Measurements from ENCODE around the gene FAM20A.
A peak's percentile ranks its signal among the peaks of the same experiment; 100 is the strongest.

Gene FAM20A

DNA sequence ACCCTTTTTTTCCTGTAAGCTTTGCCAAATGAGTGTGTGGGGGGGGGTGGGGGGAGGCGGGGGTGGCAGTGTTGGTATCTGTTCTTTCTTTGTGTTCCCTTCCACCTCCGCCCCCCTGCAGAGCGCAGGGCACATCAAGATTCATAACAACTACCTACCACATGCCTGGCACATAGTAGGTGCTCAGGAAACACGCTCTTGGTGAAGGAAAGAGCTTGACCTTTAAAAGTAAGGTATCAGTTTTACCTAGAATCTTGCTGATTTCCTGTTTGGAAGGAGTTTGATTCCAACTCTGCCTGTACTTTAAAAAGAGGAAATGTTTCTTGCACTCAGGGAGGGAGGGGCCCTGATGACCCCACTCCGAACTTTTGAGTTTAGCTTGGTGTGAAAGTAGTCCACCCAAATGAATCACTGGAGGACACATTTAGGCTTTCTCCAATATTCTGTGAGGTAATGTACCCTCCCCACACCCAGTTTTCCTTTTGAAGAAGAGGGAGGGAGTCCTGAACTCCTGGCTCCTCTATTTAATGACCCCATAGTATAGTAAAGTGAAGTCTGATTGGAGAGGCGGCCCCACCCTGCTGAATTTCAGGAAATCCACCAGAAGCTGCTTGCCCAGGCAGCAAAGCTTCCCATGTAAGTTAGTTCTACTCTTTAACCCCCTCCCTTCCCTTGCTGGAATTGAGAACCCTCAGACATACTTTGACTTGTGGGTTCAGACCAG, 560 bp upstream of the FAM20A start:
- no peak for DNase-seq
- H3K36me3 ChIP-seq: no peaks in the 10 kb centered on the region
- intact Hi-C loops (cut with DNase I; ENCODE audit: low total_unique reads): no loop called here
- peaks cover 0 to 24% (median 15%) of the 10 kb centered on the region in 4 donors for H3K4me1 ChIP-seq
- peak overlapping the region in 1 of 2 donors; percentile 12 for H3K27ac ChIP-seq
- H3K4me3 ChIP-seq: peak overlapping the region; percentile 39 to 54
- H3K9me3 ChIP-seq: no peaks in the 10 kb centered on the region
- TF ChIP-seq, protein P1, sequence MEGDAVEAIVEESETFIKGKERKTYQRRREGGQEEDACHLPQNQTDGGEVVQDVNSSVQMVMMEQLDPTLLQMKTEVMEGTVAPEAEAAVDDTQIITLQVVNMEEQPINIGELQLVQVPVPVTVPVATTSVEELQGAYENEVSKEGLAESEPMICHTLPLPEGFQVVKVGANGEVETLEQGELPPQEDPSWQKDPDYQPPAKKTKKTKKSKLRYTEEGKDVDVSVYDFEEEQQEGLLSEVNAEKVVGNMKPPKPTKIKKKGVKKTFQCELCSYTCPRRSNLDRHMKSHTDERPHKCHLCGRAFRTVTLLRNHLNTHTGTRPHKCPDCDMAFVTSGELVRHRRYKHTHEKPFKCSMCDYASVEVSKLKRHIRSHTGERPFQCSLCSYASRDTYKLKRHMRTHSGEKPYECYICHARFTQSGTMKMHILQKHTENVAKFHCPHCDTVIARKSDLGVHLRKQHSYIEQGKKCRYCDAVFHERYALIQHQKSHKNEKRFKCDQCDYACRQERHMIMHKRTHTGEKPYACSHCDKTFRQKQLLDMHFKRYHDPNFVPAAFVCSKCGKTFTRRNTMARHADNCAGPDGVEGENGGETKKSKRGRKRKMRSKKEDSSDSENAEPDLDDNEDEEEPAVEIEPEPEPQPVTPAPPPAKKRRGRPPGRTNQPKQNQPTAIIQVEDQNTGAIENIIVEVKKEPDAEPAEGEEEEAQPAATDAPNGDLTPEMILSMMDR (IDR thresholded peaks at IDR 0.05): no peak
- peaks cover 0 to 37% of the 10 kb centered on the region in 2 donors for H3K27me3 ChIP-seq

DNA sequence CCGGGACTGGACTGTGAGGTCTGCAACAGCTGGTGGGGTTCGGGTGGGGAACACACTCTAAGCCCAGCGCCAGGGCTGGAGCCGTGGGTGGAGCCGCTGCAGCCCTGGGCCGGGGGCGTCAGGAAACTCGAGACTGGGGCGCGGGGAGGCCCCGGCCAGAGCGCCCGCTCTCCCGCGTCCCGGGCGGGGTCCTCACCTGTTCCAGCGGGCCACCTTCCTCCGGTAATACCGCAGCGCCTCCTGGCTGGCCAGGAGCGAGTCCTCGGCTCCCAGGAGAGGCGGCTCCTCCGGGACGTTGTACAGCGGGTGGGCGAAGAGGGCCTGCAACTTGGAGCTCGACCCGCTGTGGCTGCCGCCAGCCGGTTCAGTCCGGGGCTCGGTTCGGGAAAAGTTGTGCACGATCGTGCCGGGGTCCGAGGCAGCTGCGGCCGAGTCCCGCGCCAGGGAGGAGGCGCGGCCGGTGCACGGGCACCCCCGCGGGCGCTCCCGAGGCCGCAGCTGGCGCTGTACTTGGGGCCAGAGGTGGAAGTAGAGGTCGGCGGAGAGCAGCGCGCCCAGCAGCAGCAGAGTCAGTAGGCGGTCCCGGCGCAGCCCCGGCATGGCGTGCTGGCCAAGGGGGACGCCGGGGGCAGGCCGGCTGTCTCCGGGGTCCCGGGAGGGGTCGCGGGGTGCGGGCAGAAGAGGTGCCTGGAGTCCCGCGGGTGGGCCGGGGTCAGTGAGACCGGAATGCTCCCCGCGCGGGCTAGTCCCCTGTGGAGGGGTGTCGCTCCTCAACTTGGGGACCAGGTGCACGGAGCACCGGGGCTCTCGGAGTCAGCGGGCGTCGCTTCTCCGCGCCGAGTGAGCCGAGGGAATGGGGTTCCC, 868 bp downstream of the FAM20A start:
- Histone ChIP-seq H3K27ac (peak overlapping the region in 1 of 2 donors; percentile 22), H3K9me3 (no peaks in the 10 kb centered on the region), H3K4me1 (peaks cover 0 to 24% (median 15%) of the 10 kb centered on the region in 4 donors), H3K27me3 (peaks cover 0 to 37% of the 10 kb centered on the region in 2 donors), H3K36me3 (no peaks in the 10 kb centered on the region), H3K4me3 (peak overlapping the region; percentile 39 to 54)
- no peak for DNase-seq
- intact Hi-C loops (cut with DNase I; ENCODE audit: low total_unique reads): no loop called here
- TF ChIP-seq, protein P1 (IDR thresholded peaks at IDR 0.05): no peak

DNA sequence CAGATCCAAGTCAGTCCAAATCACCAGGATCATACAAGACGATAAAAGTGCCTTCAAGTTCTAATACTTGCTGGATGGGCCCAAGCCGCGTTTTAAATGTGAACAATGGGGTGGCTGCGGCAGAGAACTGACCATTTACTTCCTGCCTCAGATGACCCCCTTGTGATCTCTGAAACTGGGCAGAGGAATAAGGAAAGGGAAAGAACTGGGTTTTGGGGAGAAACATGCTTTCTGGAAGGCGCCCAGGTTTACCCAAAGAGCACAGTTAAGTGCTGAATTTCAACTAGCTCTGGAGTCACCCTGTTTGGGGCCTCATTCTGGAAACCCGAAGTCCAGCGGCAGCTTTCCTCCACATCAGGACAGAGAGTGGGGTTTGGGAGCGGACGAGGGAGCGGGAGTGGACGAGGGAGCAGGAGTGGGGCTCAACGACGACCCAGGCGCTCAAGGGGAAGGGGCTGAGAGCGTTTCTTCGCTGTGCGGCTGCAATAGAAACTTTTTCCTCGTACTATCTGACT, 1.6 kb downstream of the FAM20A start:
- Histone ChIP-seq H3K27me3 (peaks cover 0 to 37% of the 10 kb centered on the region in 2 donors), H3K4me3 (peak overlapping the region; percentile 39 to 54), H3K36me3 (no peaks in the 10 kb centered on the region), H3K27ac (peak overlapping the region in 1 of 2 donors; percentile 22), H3K9me3 (no peaks in the 10 kb centered on the region), H3K4me1 (peaks cover 0 to 24% (median 15%) of the 10 kb centered on the region in 4 donors)
- no peak for DNase-seq
- TF ChIP-seq, protein P1 (IDR thresholded peaks at IDR 0.05): no peak
- intact Hi-C loops (cut with DNase I; ENCODE audit: low total_unique reads): no loop called here

DNA sequence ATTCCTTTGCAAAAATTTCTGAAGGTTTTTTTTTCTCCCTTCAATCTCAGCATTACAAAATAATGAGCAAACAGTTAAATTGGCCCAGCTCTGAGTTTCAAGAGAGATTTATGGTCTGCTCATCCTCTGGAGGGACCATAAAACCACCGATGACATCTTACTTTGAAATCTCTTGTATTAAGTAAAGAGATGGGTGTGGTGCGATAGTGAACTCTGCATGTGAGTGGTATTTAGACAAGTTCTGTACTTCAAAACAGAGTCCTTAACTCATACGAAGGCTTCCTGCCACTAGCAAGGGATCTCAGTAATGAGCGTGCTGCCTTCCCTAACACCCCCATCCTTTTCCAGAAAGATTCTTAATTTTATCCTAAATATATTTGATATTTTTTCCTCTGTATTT, 2.1 kb downstream of the FAM20A start:
- intact Hi-C loops (cut with DNase I; ENCODE audit: low total_unique reads): no loop called here
- H3K27ac ChIP-seq: no peak overlapping the region
- TF ChIP-seq, protein P1 (IDR thresholded peaks at IDR 0.05): no peak

DNA sequence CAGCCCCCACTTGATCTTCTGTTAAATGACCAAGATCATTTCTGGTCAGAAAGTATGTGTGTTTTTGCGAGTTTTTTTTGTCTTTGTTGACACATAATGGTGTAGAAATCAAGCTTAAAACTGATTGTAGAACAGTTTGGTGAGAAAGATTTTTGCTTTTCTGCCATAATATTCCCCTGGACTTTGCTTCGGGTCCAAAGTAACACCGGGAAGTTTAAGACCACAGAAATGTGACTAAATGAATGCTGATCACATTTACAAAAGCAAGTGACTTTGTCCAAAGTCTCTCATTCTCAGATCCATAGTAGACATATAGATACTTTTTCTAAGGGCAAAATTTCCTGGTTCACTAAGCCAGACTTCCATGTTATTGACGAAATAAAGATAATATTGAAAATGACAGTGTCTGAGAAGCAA, 2.6 kb downstream of the FAM20A start:
- intact Hi-C loops (cut with DNase I; ENCODE audit: low total_unique reads): no loop called here
- Histone ChIP-seq H3K9me3 (no peaks in the 10 kb centered on the region), H3K4me1 (peaks cover 0 to 24% (median 15%) of the 10 kb centered on the region in 4 donors), H3K4me3 (no peak overlapping the region), H3K27me3 (peaks cover 0 to 37% of the 10 kb centered on the region in 2 donors), H3K36me3 (no peaks in the 10 kb centered on the region), H3K27ac (no peak overlapping the region)
- TF ChIP-seq, protein P1 (IDR thresholded peaks at IDR 0.05): no peak
- no peak for DNase-seq

More for the DNA sequence above, 2.1 kb downstream of the FAM20A start:
- no peaks in the 10 kb centered on the region for H3K36me3 ChIP-seq
- peaks cover 0 to 37% of the 10 kb centered on the region in 2 donors for H3K27me3 ChIP-seq
- H3K9me3 ChIP-seq: no peaks in the 10 kb centered on the region
- peak overlapping the region in 1 of 2 donors; percentile 54 for H3K4me3 ChIP-seq
- DNase-seq: no peak
- H3K4me1 ChIP-seq: peaks cover 0 to 24% (median 15%) of the 10 kb centered on the region in 4 donors

All from tibial artery (tissue), 4 donors.